Measurements from ENCODE around the gene MAGI2. TPM values are rescaled to one million over a fixed set of nuclear protein-coding genes. Genes with fewer than 3 reads are reported as not detected.
A peak's percentile ranks its signal among the peaks of the same experiment; 100 is the strongest.

MAGI2 gene
- polyA plus RNA-seq, 4 donors = 0.22 to 2.1 (median 1.5) TPM

DNA sequence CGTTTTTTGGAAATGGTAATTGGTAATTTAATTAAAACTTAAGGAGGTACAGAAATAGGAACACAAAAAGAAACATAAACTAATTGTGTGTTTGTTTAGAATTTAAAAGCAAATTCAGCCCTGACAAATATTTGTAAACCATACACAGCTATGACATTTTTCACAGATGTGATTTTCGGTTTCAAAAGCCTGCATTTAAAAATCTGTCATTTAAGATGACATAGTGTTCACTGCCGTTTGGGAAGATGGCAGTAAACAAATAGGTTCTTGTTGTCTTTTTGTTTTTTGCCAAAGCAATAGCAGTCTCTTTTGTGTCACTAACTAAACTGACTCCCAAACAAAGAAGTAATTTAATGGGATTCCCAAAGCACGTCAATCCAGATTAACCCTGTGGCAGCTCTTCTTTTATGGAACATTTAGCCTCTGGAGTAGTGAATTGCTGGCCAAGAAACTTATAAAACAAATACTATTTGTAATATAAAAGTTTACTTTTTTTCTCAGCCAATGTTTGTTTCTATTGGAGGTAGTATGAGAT lies 957.3 kb downstream of the MAGI2 start:
- H3K4me3 ChIP-seq (ENCODE audit: low read depth in 1 of 3, low read length in 3 of 3) = no peak overlapping the region
- no peaks in the 10 kb centered on the region for H3K9me3 ChIP-seq (ENCODE audit: control insufficient read depth in 2 of 2, insufficient read depth in 1 of 2, low read depth in 1 of 2, low read length in 1 of 2)
- 52 to 65% (median 59%) methylated on average over 4 of the region's 4 CpGs for WGBS, 3 donors
- FAIRE-seq (no peak), DNase-seq (no peak)
- no peak overlapping the region for H3K27ac ChIP-seq (ENCODE audit: low read depth in 1 of 3, low read length in 2 of 3)
- no peaks in the 10 kb centered on the region for H3K27me3 ChIP-seq (ENCODE audit: control insufficient read depth in 3 of 3, insufficient read depth in 3 of 3, low read length in 3 of 3)
- H3K4me1 ChIP-seq (ENCODE audit: control insufficient read depth in 3 of 3, insufficient read depth in 2 of 3, low read depth in 1 of 3, low read length in 2 of 3) = no peaks in the 10 kb centered on the region
- no peaks in the 10 kb centered on the region for H3K36me3 ChIP-seq (ENCODE audit: control insufficient read depth in 3 of 3, insufficient read depth in 2 of 3, low read depth in 1 of 3, low read length in 3 of 3)

DNA sequence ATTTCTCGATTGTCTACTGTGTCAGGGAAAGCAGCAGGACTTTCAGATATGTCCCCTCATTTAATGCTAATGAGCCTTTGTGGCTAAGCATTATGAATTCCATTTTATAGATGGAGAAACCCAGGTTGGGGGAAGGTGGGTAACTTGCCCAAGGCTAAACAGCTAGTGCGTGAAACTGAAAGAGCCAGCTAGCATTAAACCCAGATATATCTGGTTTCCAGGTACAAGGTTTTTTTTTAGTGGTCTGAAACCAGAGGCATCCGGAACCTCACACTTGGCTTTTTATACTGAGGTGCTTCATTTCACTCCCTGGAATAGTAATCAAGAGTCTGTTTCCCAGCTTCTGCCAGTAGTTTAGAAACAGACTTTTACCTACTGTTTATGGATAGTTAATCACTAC lies 960.1 kb downstream of the MAGI2 start:
- no peaks in the 10 kb centered on the region for H3K27me3 ChIP-seq (ENCODE audit: control insufficient read depth in 3 of 3, insufficient read depth in 3 of 3, low read length in 3 of 3)
- H3K4me3 ChIP-seq (ENCODE audit: low read depth in 1 of 3, low read length in 3 of 3) = no peak overlapping the region
- H3K36me3 ChIP-seq (ENCODE audit: control insufficient read depth in 3 of 3, insufficient read depth in 2 of 3, low read depth in 1 of 3, low read length in 3 of 3) = no peaks in the 10 kb centered on the region
- WGBS, 3 donors = 88 to 96% (median 89%) methylated on average over 3 of the region's 3 CpGs
- FAIRE-seq = no peak
- DNase-seq = no peak
- no peaks in the 10 kb centered on the region for H3K9me3 ChIP-seq (ENCODE audit: control insufficient read depth in 2 of 2, insufficient read depth in 1 of 2, low read depth in 1 of 2, low read length in 1 of 2)
- H3K27ac ChIP-seq (ENCODE audit: low read depth in 1 of 3, low read length in 2 of 3) = no peak overlapping the region
- no peaks in the 10 kb centered on the region for H3K4me1 ChIP-seq (ENCODE audit: control insufficient read depth in 3 of 3, insufficient read depth in 2 of 3, low read depth in 1 of 3, low read length in 2 of 3)

DNA sequence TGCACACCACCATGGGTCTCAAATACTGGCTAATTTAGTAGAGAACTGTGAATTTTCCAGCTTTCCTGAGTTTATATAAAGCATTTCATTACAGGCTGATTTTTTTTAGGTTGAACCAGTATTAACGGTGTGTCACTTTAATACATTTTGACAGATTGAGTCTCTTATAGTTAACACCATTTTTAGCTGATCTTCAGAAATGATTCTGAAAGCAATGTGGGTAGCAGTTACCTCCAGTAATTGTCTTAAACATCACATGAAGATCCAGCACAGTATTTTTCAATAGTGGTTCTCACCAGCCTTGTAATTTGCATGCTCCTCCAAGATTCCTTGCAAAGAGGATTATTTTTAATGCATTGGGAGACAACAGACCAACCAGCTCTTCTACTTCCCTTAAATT lies 961.3 kb downstream of the MAGI2 start:
- H3K27me3 ChIP-seq (ENCODE audit: control insufficient read depth in 3 of 3, insufficient read depth in 3 of 3, low read length in 3 of 3) = no peaks in the 10 kb centered on the region
- FAIRE-seq = no peak
- peaks cover 0 to under 1% (median 0%) of the 10 kb centered on the region in 3 donors for H3K4me1 ChIP-seq (ENCODE audit: control insufficient read depth in 3 of 3, insufficient read depth in 2 of 3, low read depth in 1 of 3, low read length in 2 of 3)
- H3K9me3 ChIP-seq (ENCODE audit: control insufficient read depth in 2 of 2, insufficient read depth in 1 of 2, low read depth in 1 of 2, low read length in 1 of 2) = no peaks in the 10 kb centered on the region
- no peak overlapping the region for H3K4me3 ChIP-seq (ENCODE audit: low read depth in 1 of 3, low read length in 3 of 3)
- DNase-seq = no peak
- H3K27ac ChIP-seq (ENCODE audit: low read depth in 1 of 3, low read length in 2 of 3) = no peak overlapping the region
- H3K36me3 ChIP-seq (ENCODE audit: control insufficient read depth in 3 of 3, insufficient read depth in 2 of 3, low read depth in 1 of 3, low read length in 3 of 3) = no peaks in the 10 kb centered on the region
- WGBS, 3 donors = 87 to 95% (median 93%) methylated on average over 1 of the region's 1 CpG

DNA sequence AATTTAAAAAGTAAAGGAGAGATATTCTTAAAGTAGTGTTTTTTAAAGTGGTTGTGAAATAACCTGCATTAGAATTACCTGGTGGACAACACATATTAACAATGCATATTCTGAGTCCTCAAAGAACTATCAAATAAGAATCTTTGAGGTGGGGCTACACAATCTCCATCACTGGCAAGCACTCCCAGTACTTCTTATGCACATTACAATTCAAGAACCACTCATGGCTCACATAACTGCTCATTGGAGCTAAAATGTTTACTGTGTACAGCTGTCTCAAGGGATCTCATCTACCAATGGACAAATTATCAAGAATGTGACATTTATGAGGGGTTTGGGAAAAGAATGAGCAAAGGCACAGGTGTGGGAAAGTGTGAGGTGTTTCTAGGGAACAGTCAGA lies 962.9 kb downstream of the MAGI2 start:
- Histone ChIP-seq H3K27me3 (ENCODE audit: control insufficient read depth in 3 of 3, insufficient read depth in 3 of 3, low read length in 3 of 3) (no peaks in the 10 kb centered on the region), H3K4me3 (ENCODE audit: low read depth in 1 of 3, low read length in 3 of 3) (no peak overlapping the region), H3K9me3 (ENCODE audit: control insufficient read depth in 2 of 2, insufficient read depth in 1 of 2, low read depth in 1 of 2, low read length in 1 of 2) (no peaks in the 10 kb centered on the region), H3K27ac (ENCODE audit: low read depth in 1 of 3, low read length in 2 of 3) (no peak overlapping the region), H3K36me3 (ENCODE audit: control insufficient read depth in 3 of 3, insufficient read depth in 2 of 3, low read depth in 1 of 3, low read length in 3 of 3) (no peaks in the 10 kb centered on the region), H3K4me1 (ENCODE audit: control insufficient read depth in 3 of 3, insufficient read depth in 2 of 3, low read depth in 1 of 3, low read length in 2 of 3) (peaks cover 0 to 5% (median 0%) of the 10 kb centered on the region in 3 donors)
- no peak for DNase-seq
- no peak for FAIRE-seq

DNA sequence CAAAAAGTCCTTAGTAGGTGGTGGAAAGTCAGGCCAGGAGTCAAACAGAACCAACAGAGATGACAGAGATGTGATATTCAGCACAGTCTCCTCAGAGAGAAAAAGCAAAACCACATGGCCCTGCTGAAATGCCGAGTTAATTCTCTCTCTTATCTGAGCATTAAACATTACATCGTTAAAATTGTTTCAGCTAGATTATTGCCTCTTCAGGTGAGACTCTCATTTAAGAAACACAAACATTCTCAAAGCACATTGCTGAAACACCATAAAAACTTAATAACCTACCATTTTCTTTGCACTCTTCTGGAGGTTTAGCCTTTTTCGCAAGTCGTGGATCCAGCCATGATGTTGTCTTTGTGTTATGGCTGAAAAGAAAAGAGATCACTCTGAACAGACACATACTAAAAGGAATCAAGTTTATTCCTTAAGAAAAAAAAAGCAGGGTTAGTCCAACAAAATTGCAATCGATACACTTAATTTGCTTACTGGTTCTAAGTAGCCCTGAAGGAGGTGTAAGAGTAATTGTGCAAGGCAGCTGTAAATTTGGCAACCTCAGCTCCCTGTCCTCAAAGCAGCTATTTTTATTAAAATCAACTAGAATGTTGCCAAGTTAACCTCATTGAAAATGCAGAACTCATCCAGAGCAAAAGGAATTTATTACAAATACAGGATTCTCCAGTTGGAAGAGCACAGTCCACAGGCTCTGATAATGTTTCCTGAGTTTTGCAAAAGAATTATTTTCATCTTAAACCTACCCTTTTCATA lies 963.8 kb downstream of the MAGI2 start:
- no peaks in the 10 kb centered on the region for H3K27me3 ChIP-seq (ENCODE audit: control insufficient read depth in 3 of 3, insufficient read depth in 3 of 3, low read length in 3 of 3)
- H3K9me3 ChIP-seq (ENCODE audit: control insufficient read depth in 2 of 2, insufficient read depth in 1 of 2, low read depth in 1 of 2, low read length in 1 of 2) = no peaks in the 10 kb centered on the region
- peaks cover 0 to 5% (median 0%) of the 10 kb centered on the region in 3 donors for H3K4me1 ChIP-seq (ENCODE audit: control insufficient read depth in 3 of 3, insufficient read depth in 2 of 3, low read depth in 1 of 3, low read length in 2 of 3)
- FAIRE-seq (no peak), DNase-seq (peak in 1 of 2 donors; percentile 4)
- WGBS, 3 donors = 47 to 62% (median 53%) methylated on average over 5 of the region's 5 CpGs
- no peak overlapping the region for H3K27ac ChIP-seq (ENCODE audit: low read depth in 1 of 3, low read length in 2 of 3)
- no peak overlapping the region for H3K4me3 ChIP-seq (ENCODE audit: low read depth in 1 of 3, low read length in 3 of 3)
- no peaks in the 10 kb centered on the region for H3K36me3 ChIP-seq (ENCODE audit: control insufficient read depth in 3 of 3, insufficient read depth in 2 of 3, low read depth in 1 of 3, low read length in 3 of 3)

DNA sequence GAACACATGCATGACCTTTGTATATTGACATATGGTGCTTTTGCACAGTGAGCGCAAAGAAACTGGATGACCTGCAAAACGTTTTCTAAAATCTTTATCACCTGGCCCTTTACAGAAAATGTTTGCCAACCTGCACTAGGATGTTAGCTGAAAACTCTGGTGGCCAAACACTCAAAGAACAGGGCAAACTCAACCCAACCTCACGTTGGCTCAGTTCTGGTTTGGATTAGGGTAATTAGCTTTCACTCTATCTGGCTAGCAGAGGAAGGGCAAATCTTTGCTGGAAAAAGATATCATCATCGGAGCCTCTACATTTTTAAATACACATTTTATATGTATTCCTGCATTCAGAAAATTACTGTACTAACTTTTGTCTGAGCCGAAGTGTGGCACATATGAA lies 966.0 kb downstream of the MAGI2 start:
- FAIRE-seq (no peak), DNase-seq (peak; percentile 4 to 14)
- H3K27ac ChIP-seq (ENCODE audit: low read depth in 1 of 3, low read length in 2 of 3) = no peak overlapping the region
- H3K27me3 ChIP-seq (ENCODE audit: control insufficient read depth in 3 of 3, insufficient read depth in 3 of 3, low read length in 3 of 3) = no peaks in the 10 kb centered on the region
- H3K4me1 ChIP-seq (ENCODE audit: control insufficient read depth in 3 of 3, insufficient read depth in 2 of 3, low read depth in 1 of 3, low read length in 2 of 3) = peaks cover 0 to 5% (median 0%) of the 10 kb centered on the region in 3 donors
- no peaks in the 10 kb centered on the region for H3K36me3 ChIP-seq (ENCODE audit: control insufficient read depth in 3 of 3, insufficient read depth in 2 of 3, low read depth in 1 of 3, low read length in 3 of 3)
- 24 to 57% (median 28%) methylated on average over 5 of the region's 5 CpGs for WGBS, 3 donors
- no peaks in the 10 kb centered on the region for H3K9me3 ChIP-seq (ENCODE audit: control insufficient read depth in 2 of 2, insufficient read depth in 1 of 2, low read depth in 1 of 2, low read length in 1 of 2)
- H3K4me3 ChIP-seq (ENCODE audit: low read depth in 1 of 3, low read length in 3 of 3) = no peak overlapping the region

DNA sequence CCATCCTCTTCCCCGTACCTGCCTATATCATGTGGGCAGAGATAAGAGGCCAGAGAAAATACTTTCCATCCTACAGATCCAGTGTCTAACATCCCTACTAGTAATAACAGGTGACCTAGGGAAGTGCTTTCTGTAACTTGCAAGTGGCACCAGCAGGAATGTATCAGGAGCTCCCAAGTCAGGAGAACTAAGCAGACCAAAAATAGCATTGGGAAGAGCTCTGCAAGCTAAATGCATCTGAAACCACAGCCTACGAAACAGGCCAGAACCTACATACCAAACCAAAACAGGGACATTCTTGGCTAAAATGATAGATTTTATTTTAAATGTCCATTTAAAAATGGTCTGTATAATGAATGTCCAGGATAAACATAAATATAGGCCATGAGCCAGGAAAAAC lies 974.1 kb downstream of the MAGI2 start:
- no peak overlapping the region for H3K4me3 ChIP-seq (ENCODE audit: low read depth in 1 of 3, low read length in 3 of 3)
- no peak overlapping the region for H3K27ac ChIP-seq (ENCODE audit: low read depth in 1 of 3, low read length in 2 of 3)
- WGBS, 3 donors = 85 to 91% (median 86%) methylated on average over 2 of the region's 2 CpGs
- FAIRE-seq = no peak
- H3K36me3 ChIP-seq (ENCODE audit: control insufficient read depth in 3 of 3, insufficient read depth in 2 of 3, low read depth in 1 of 3, low read length in 3 of 3) = no peaks in the 10 kb centered on the region
- no peak for DNase-seq
- no peaks in the 10 kb centered on the region for H3K9me3 ChIP-seq (ENCODE audit: control insufficient read depth in 2 of 2, insufficient read depth in 1 of 2, low read depth in 1 of 2, low read length in 1 of 2)
- no peaks in the 10 kb centered on the region for H3K4me1 ChIP-seq (ENCODE audit: control insufficient read depth in 3 of 3, insufficient read depth in 2 of 3, low read depth in 1 of 3, low read length in 2 of 3)
- H3K27me3 ChIP-seq (ENCODE audit: control insufficient read depth in 3 of 3, insufficient read depth in 3 of 3, low read length in 3 of 3) = no peaks in the 10 kb centered on the region

DNA sequence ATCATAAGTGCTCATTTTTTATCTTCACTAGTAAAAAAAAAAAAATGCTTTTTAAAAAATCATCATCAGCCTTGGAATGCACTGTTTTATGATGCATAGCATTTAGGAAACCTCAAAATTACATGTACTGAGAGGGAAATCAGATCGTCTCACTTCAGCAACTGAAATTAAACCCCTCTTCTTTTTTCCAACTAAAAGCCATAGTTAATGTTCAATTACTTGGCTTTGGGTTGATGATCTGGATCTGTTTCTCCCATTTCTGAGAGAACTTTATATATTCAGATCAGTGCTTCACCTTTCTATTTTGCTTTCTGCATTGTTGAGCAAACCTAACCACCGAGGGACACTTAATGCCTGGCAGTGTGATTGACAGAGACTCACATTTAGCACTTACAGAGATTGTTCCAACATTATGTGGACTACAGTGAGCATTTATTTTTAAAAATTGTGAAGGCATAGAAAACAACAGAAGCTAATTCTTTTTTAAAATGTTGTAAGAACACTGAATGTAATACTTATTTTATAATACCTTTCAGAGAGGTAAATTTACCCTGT lies 976.5 kb downstream of the MAGI2 start:
- Histone ChIP-seq H3K27ac (ENCODE audit: low read depth in 1 of 3, low read length in 2 of 3) (no peak overlapping the region), H3K27me3 (ENCODE audit: control insufficient read depth in 3 of 3, insufficient read depth in 3 of 3, low read length in 3 of 3) (no peaks in the 10 kb centered on the region), H3K4me1 (ENCODE audit: control insufficient read depth in 3 of 3, insufficient read depth in 2 of 3, low read depth in 1 of 3, low read length in 2 of 3) (no peaks in the 10 kb centered on the region), H3K36me3 (ENCODE audit: control insufficient read depth in 3 of 3, insufficient read depth in 2 of 3, low read depth in 1 of 3, low read length in 3 of 3) (no peaks in the 10 kb centered on the region), H3K9me3 (ENCODE audit: control insufficient read depth in 2 of 2, insufficient read depth in 1 of 2, low read depth in 1 of 2, low read length in 1 of 2) (no peaks in the 10 kb centered on the region), H3K4me3 (ENCODE audit: low read depth in 1 of 3, low read length in 3 of 3) (no peak overlapping the region)
- FAIRE-seq (no peak), DNase-seq (no peak)
- 69 to 82% (median 74%) methylated on average over 2 of the region's 2 CpGs for WGBS, 3 donors
